ENCODE results near the gene SLC25A22. TPM values are rescaled to one million over a fixed set of nuclear protein-coding genes. Genes with fewer than 3 reads are reported as not detected.

SLC25A22 gene
- total and polyA plus RNA-seq, 3 donors from 2014 or later = 25.1 to 42.4 (median 39.7) TPM

DNA sequence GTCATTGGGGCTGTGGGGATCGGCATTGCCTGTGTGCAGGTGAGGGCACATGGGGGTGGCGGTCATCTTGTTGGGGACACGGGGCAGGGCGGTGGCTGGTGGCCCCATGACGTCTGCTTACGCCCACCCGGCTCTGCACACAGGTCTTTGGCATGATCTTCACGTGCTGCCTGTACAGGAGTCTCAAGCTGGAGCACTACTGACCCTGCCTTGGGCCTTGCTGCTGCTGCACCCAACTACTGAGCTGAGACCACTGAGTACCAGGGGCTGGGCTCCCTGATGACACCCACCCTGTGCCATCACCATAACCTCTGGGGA is 39.9 kb upstream of the SLC25A22 start:
- WGBS, 2 donors = 88% methylated on average over 7 of the region's 8 CpGs; no CpG with 5 or more reads in 1 of the 2 donors
- no peaks in the 10 kb centered on the region for H3K36me3 ChIP-seq (ENCODE audit: low read depth, missing control alignments)
- H3K4me1 ChIP-seq = peaks cover 29% of the 10 kb centered on the region
- no peaks in the 10 kb centered on the region for H3K27me3 ChIP-seq
- intact Hi-C loops (cut with DNase I; ENCODE audit: low total_unique reads) = no loop called here
- no peaks in the 10 kb centered on the region for H3K9me3 ChIP-seq
- no peak overlapping the region for H3K4me3 ChIP-seq
- no peak overlapping the region for H3K27ac ChIP-seq
- TF ChIP-seq, protein P1, sequence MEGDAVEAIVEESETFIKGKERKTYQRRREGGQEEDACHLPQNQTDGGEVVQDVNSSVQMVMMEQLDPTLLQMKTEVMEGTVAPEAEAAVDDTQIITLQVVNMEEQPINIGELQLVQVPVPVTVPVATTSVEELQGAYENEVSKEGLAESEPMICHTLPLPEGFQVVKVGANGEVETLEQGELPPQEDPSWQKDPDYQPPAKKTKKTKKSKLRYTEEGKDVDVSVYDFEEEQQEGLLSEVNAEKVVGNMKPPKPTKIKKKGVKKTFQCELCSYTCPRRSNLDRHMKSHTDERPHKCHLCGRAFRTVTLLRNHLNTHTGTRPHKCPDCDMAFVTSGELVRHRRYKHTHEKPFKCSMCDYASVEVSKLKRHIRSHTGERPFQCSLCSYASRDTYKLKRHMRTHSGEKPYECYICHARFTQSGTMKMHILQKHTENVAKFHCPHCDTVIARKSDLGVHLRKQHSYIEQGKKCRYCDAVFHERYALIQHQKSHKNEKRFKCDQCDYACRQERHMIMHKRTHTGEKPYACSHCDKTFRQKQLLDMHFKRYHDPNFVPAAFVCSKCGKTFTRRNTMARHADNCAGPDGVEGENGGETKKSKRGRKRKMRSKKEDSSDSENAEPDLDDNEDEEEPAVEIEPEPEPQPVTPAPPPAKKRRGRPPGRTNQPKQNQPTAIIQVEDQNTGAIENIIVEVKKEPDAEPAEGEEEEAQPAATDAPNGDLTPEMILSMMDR (IDR thresholded peaks at IDR 0.05) = no peak
- no peak for TF ChIP-seq POLR2A (IDR thresholded peaks at IDR 0.05)
- no peak for DNase-seq

- TF ChIP-seq POLR2A (IDR thresholded peaks at IDR 0.05) = no peak
- TF ChIP-seq, protein P1 (IDR thresholded peaks at IDR 0.05) = no peak
- intact Hi-C loops (cut with DNase I; ENCODE audit: low total_unique reads) = no loop called here
- Histone ChIP-seq H3K27ac (no peak overlapping the region), H3K9me3 (no peaks in the 10 kb centered on the region), H3K4me1 (peaks cover 31% of the 10 kb centered on the region), H3K4me3 (no peak overlapping the region), H3K36me3 (ENCODE audit: low read depth, missing control alignments) (no peaks in the 10 kb centered on the region), H3K27me3 (no peaks in the 10 kb centered on the region)
- WGBS, 2 donors = 72 to 88% methylated on average over 2 to 21 of the region's 22 CpGs
- no peak for DNase-seq
Observed at GRCh38 chr11:837189-837989, 39.3 kb upstream of the SLC25A22 start.

- Histone ChIP-seq H3K9me3 (no peaks in the 10 kb centered on the region), H3K27me3 (no peaks in the 10 kb centered on the region), H3K4me3 (no peak overlapping the region), H3K27ac (no peak overlapping the region), H3K36me3 (ENCODE audit: low read depth, missing control alignments) (no peaks in the 10 kb centered on the region), H3K4me1 (peaks cover 37% of the 10 kb centered on the region)
- no peak for TF ChIP-seq POLR2A (IDR thresholded peaks at IDR 0.05)
- TF ChIP-seq, protein P1 (IDR thresholded peaks at IDR 0.05) = no peak
- 78 to 79% methylated on average over 2 to 9 of the region's 9 CpGs for WGBS, 2 donors
- no peak for DNase-seq
- intact Hi-C loops (cut with DNase I; ENCODE audit: low total_unique reads) = no loop called here
Observed at GRCh38 chr11:836700-837099, 38.6 kb upstream of the SLC25A22 start.

- Histone ChIP-seq H3K27me3 (no peaks in the 10 kb centered on the region), H3K36me3 (ENCODE audit: low read depth, missing control alignments) (no peaks in the 10 kb centered on the region), H3K4me3 (no peak overlapping the region), H3K9me3 (no peaks in the 10 kb centered on the region), H3K27ac (no peak overlapping the region), H3K4me1 (peaks cover 32% of the 10 kb centered on the region)
- WGBS, 2 donors = 87 to 95% methylated on average over 12 to 14 of the region's 14 CpGs
- no peak for DNase-seq
- intact Hi-C loops (cut with DNase I; ENCODE audit: low total_unique reads) = no loop called here
- TF ChIP-seq, protein P1 (IDR thresholded peaks at IDR 0.05) = no peak
Observed at GRCh38 chr11:836274-836673, 38.2 kb upstream of the SLC25A22 start.

All from testis (tissue), 3 donors.